HG03139 (cell line): ENCODE results near the gene CLEC16A.
A peak's percentile ranks its signal among the peaks of the same experiment; 100 is the strongest.

ENCODE experiments used
- ATAC-seq: cut with Tn5 transposase; IDR thresholded peaks from one replicate; pipeline ENCODE4 v1.9.1; 2021; ENCODE audit not compliant: unreplicated experiment

CLEC16A gene

GRCh38 chr16:11034481-11034931, 90.1 kb downstream of the CLEC16A start:
- ATAC-seq: no peak

- ATAC-seq: no peak
Measured at GRCh38 chr16:11035096-11035495, 90.7 kb downstream of the CLEC16A start.

DNA sequence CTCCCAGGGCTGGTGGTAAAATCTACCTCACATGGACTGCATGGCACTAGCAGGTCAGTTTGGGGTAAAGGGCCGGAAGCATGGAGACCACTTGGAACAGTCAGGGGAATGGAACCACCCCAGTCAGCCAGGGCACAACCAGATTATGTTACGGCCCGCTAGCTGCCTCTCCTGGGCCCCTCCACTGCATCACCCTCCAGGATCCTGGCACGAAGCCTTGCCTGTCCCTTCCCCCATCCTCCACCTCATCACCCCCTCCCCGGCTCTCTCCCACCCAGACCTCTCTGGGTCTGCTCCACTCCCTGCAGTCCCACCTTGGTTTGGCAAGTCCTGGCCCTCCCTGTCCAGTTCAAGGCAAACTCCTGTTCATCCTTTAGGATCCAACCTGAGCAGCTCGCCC, 91.7 kb downstream of the CLEC16A start:
- ATAC-seq: no peak

DNA sequence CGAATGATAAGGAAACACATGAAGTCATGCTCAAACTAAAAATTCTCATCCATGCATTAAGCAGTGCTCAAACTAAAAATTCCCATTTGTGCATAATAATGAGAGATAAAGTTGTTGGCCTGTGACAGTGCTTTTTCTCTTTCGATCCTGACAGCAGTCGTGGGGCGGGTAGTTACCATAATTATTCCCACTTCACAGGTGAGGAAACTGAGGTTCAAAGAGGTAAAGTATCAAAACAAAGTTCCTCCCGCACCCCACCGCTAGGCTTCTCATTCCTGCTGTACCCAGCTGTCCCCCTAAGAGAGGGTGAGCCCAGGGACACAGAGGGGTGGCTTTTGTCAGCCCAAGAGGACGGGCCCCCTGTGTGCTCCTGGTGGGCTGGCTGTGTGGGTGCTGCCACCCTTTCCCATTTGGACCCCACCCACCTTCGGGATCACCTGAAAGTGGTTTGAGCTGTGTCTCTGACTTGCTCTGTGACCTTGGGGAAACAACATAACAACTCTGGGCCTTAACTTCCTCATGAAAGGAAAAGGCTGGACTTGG, 92.6 kb downstream of the CLEC16A start:
- no peak for ATAC-seq

GRCh38 chr16:11038305-11038704, 93.9 kb downstream of the CLEC16A start:
- no peak for ATAC-seq

GRCh38 chr16:11038777-11039176, 94.4 kb downstream of the CLEC16A start:
- ATAC-seq: no peak

- no peak for ATAC-seq
Measured at GRCh38 chr16:11039726-11040125, 95.4 kb downstream of the CLEC16A start.

GRCh38 chr16:11042191-11042590, 97.8 kb downstream of the CLEC16A start:
- no peak for ATAC-seq

DNA sequence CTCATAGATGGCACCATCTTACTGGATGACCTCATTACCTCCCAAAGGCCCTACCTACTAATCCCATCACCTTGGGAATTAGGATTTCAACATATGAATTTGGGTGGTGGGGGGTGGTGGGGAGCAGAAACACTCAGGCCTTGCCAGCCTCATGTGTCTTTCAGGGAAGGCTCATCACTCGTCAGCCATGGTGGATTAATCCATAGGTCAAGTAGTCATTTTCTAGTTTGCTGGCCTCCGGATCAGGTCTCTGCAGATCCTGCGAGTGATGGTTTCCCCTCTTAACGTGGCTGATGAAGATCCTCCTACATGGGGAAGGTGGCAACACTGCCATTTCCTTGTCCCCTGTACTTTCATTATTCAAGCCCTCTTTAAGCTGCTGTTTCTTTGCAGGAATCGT, 101.1 kb downstream of the CLEC16A start:
- no peak for ATAC-seq

GRCh38 chr16:11045846-11046245, 101.5 kb downstream of the CLEC16A start:
- ATAC-seq: no peak

DNA sequence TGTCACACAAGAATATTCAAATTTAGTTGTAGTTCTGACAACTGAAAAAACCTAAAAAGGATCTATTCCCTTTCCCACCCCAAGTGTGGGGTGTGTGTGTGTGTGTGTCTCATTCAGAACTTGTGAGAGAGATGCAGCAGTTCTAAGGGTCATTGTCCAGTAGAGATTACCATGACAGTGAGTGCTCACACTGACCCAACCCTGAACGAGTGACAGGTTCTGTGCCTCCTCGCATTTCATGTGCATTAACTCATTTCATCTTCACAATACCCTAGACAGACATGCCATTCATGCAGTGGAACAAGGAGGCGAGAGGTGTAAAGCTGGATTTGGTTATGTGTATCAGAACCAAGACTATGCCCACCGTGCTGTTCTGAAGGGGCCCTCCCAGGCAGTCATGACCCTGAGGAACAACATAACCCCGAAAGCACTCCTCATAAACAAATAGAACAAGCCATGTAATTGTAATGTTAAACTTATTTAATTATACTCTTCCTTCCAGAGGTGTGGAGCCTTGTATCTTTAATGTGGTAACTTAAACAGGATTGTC, 102.1 kb downstream of the CLEC16A start:
- ATAC-seq: no peak

- no peak for ATAC-seq
Measured at GRCh38 chr16:11047057-11047456, 102.7 kb downstream of the CLEC16A start.

DNA sequence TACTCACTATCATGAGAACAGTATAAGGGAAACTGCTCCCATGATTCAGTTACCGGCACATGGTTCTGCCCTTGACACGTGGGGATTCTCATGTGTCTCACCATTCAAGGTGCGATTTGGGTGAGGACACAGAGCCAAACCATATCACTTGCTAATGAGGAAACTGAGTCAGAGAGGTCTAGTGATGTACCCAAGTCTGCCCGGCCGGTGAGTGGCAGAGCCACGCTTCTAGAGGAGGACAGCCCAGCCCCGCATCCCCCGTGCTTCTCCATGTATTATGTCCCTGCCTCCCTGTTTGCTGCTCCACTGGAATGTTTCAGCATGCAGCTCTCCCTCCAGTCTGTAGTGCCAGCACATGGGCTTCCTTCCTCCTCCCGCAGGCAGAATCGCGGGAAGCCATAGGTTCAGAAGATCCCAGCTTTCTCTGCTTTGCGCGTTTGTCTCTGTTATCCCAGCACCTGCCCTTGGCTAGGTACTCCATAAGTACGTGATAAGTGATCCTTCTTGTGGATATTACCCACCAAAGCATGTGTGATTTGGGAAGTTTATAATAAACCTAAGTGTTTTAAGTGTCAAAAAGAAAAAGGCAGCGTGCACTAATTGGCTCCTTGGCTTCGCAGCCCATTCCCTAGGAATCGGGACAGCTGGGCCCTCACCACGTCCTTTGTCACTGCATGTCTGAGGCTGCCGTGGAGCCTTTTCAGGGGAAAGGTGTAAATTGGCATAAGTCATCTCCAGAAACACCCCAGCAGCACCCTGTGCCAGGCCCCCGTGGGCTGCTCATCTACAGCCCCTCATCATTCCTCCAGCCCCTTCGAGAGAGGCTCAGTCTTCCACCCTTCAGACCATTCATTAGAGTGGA, 103.8 kb downstream of the CLEC16A start:
- ATAC-seq: no peak

- ATAC-seq: no peak
Measured at GRCh38 chr16:11049396-11050059, 105.2 kb downstream of the CLEC16A start.

- ATAC-seq: no peak
Measured at GRCh38 chr16:11050536-11050935, 106.2 kb downstream of the CLEC16A start.

GRCh38 chr16:11050944-11051343, 106.6 kb downstream of the CLEC16A start:
- no peak for ATAC-seq

- no peak for ATAC-seq
Measured at GRCh38 chr16:11051430-11051829, 107.1 kb downstream of the CLEC16A start.

DNA sequence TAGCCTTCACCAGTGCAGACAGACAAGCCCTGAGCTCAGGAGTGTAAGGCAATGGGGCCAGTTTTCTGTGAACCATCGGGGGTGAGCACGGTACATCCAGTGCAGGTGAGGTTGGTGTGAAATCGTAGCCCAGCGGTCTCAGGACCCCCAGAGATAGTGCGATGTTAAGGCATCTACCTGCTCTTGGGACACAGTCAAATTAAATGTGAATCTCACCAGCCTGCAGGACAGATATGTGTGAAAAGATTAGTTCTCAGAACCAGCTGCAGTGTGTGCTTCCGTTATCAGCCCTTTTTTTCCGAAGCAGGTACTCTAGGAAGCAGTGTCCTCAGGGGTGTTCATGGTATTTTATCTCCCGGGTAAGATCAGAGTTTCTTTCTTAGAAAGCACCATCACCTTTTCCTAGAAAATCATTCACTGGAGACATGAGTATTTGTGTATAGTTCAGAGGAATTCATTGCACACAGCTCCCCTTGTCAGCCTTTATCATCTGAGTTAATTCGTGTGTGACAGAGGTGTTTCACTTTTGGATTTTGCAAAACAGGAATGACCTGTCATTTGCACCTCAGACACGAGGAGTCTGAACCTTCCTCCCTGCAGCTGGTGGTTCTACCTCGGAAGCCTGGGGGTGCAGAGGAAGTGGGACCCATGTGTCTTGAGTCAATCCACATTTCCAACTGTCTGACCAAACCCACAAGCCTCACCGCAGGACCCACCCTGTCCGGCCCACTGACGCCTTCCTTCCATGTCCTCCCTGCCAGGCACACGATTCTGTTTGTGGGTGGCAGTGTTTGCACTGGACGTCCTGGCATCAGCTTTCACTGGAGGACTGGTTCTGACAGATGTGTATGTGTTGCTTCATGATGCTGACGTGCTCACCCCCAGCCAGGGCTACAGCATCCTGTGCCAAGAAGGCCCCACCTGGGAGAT, 107.8 kb downstream of the CLEC16A start:
- peak; percentile 71 for ATAC-seq

DNA sequence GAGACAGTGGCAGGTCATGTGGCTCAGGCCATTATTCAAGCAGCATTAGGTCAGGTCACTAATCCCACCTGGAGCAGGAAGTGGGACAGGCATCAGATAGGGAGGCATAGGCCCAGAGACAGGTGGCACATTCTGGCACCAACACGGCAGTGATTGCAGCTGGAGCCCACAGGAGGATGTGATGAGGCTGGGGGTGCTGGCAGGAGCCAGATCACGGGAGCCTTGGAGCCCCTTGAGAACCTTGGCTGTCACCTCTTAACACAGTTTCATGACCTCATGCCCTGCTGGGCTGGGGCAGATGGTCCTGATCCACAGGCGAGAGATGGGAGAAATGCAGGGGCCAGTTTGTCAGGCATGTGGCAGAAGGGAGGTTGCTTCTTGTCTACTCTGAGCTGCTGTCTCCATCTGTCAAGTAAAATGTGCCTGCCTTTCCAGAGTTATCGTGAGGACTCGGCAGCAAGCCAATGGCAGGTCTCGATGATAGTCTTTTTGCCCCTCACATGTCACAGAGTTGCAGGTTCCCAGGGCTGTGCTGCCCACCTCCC, 109.6 kb downstream of the CLEC16A start:
- no peak for ATAC-seq
